Liver (tissue), 9 donors: ENCODE measurements around the gene KCNT1. TPM values are rescaled to one million over a fixed set of nuclear protein-coding genes. Genes with fewer than 3 reads are reported as not detected.

Experiments used
- DNase-seq: peaks from one replicate; pipeline ENCODE4 v3.0.0-alpha.2; 2017; ENCODE audit warnings: low spot score
- H3K27ac ChIP-seq, 2 donors: one replicate each; pipeline ENCODE4 v1.7.0; 2013; ENCODE audit warnings: inconsistent platforms in 2 of 2, low read length in 2 of 2, control low read depth in 1 of 2, low read depth in 1 of 2, mild to moderate bottlenecking in 1 of 2
- H3K27me3 ChIP-seq, 4 donors: one replicate each; pipeline versions ENCODE4 v1.6.1 to v1.7.0; 2013; ENCODE audit warnings: low read length in 3 of 4, inconsistent platforms in 1 of 4, mild to moderate bottlenecking in 1 of 4, moderate library complexity in 1 of 4; ENCODE audit not compliant: control insufficient read depth in 4 of 4, insufficient read depth in 4 of 4
- H3K36me3 ChIP-seq, 4 donors: one replicate each; pipeline versions ENCODE4 v1.6.1 to v1.7.0; 2013; ENCODE audit warnings: low read length in 3 of 4, mild to moderate bottlenecking in 3 of 4, low read depth in 1 of 4, moderate library complexity in 1 of 4; ENCODE audit not compliant: control insufficient read depth in 4 of 4, insufficient read depth in 3 of 4
- H3K4me1 ChIP-seq, 4 donors: one replicate each; pipeline versions ENCODE4 v1.6.1 to v1.7.0; 2013; ENCODE audit warnings: low read length in 3 of 4, mild to moderate bottlenecking in 3 of 4, moderate library complexity in 1 of 4; ENCODE audit not compliant: control insufficient read depth in 4 of 4, insufficient read depth in 4 of 4
- H3K4me3 ChIP-seq, 3 donors: one replicate each; pipeline versions ENCODE4 v1.6.1 to v1.7.0; 2013; ENCODE audit warnings: low read length in 3 of 3, control low read depth in 1 of 3, low read depth in 1 of 3, mild to moderate bottlenecking in 1 of 3
- H3K9ac ChIP-seq, 2 donors: one replicate each; pipeline ENCODE4 v1.7.0; 2013; ENCODE audit warnings: low read length in 2 of 2, mild to moderate bottlenecking in 2 of 2, moderate library complexity in 2 of 2, control low read depth in 1 of 2, low read depth in 1 of 2
- H3K9me3 ChIP-seq, 4 donors: one replicate each; pipeline versions ENCODE4 v1.6.1 to v1.7.0; 2013; ENCODE audit warnings: low read length in 3 of 4; ENCODE audit not compliant: control insufficient read depth in 4 of 4
- EGR1 ChIP-seq, 2 donors: IDR thresholded peaks; 2 replicates each; pipeline ENCODE4 v1.6.1; 2016 to 2018; ENCODE audit warnings: antibody characterized with exemption in 2 of 2, low read depth in 2 of 2
- FOXA1 ChIP-seq: IDR thresholded peaks from 2 replicates; pipeline ENCODE4 v1.6.1; 2016; ENCODE audit warnings: antibody characterized with exemption
- FOXA2 ChIP-seq: IDR thresholded peaks from 2 replicates; pipeline ENCODE4 v1.6.1; 2016; ENCODE audit warnings: antibody characterized with exemption
- GABPA ChIP-seq, 2 donors: IDR thresholded peaks in 1 of 2; conservative IDR thresholded peaks in 1 of 2; 2 replicates each; pipeline ENCODE4 v1.6.1; 2016; ENCODE audit warnings: antibody characterized with exemption in 2 of 2, mild to moderate bottlenecking in 1 of 2, moderate library complexity in 1 of 2
- HNF4A ChIP-seq, 2 donors: conservative IDR thresholded peaks; 2 replicates each; pipeline ENCODE4 v1.6.1; 2016; ENCODE audit warnings: antibody characterized with exemption in 2 of 2, mild to moderate bottlenecking in 2 of 2
- RAD21 ChIP-seq, 2 donors: IDR thresholded peaks; 2 replicates each; pipeline ENCODE4 v1.6.1; 2016; ENCODE audit warnings: antibody characterized with exemption in 2 of 2, mild to moderate bottlenecking in 2 of 2
- RXRA ChIP-seq, 2 donors: IDR thresholded peaks; 2 replicates each; pipeline ENCODE4 v1.6.1; 2017 to 2018; ENCODE audit warnings: antibody characterized with exemption in 2 of 2, mild to moderate bottlenecking in 1 of 2
- YY1 ChIP-seq: IDR thresholded peaks from 2 replicates; pipeline ENCODE4 v1.6.1; 2016; ENCODE audit warnings: antibody characterized with exemption, mild to moderate bottlenecking
- WGBS: extraction: QIAGEN DNeasy Blood & Tissue Kit; methylation state at CpG from one replicate; pipeline ENCODE4 v1.1.7; 2013; 5-methylcytosine and 5-hydroxymethylcytosine counted together
- polyA plus RNA-seq, 2 donors: library from polyadenylated mRNA; stranded (reverse) in 1 of 2; unstranded in 1 of 2; fragments of 200-250 nt in 1 of 2; fragments of >200 nt in 1 of 2; fragmentation: Nextera tagmentation in 1 of 2; extraction: Ambion mirVana in 1 of 2; gene quantifications; one replicate each; pipeline versions ENCODE4 v1.2.1 to v1.2.3, GENCODE V29; 2013 to 2015
- total RNA-seq, 2 donors: library from RNA; depleted of rRNA; stranded (reverse); fragments of >200 nt; gene quantifications; one replicate each; pipeline ENCODE4 v1.2.3, GENCODE V29; 2014
- TF ChIP-seq, protein P1 (sequence below): IDR thresholded peaks from 2 replicates; pipeline ENCODE4 v1.6.1; 2016; ENCODE audit warnings: antibody characterized with exemption, mild to moderate bottlenecking
- TF ChIP-seq, protein P2 (sequence below): fragments of 150-350 bp; IDR thresholded peaks from 2 replicates; pipeline ENCODE4 v1.5.1; 2017; ENCODE audit warnings: improper control_type of control experiment, low read depth, low read length; ENCODE audit not compliant: missing input control
- TF ChIP-seq, protein P3 (sequence below): IDR thresholded peaks from 2 replicates; pipeline ENCODE4 v1.6.1; 2016; ENCODE audit warnings: antibody characterized with exemption
- TF ChIP-seq, protein P4 (sequence below): IDR thresholded peaks from 2 replicates; pipeline ENCODE4 v1.6.1; 2016; ENCODE audit warnings: antibody characterized with exemption
- donor health status: healthy.
- donor health status: healthy.
- donor health status: healthy.
- donor health status: healthy.
- donor health status: healthy.

The KCNT1 gene
- total and polyA plus RNA-seq, 4 donors: 0.08 TPM; not detected in 2

DNA sequence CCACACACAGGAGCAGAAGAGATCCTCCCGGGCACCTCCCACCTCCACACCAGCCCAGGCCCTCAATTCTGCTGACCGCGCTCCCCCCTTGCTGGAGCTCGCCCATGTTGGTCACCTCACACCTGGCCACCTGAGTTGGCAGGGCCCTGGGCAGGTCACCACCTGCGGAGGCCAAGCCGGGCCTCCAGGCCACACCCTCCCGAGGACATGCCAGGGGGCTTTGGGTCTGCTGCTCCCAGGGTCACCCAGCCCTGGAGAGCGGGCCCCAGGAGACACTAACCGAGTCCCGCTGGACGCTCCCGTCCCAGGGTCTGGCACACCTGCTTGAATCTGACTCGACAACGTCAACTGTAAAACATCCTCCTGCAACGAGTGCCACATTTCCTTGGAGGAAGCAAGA, 4.8 kb upstream of the KCNT1 start (continued):
- TF ChIP-seq, protein P1, sequence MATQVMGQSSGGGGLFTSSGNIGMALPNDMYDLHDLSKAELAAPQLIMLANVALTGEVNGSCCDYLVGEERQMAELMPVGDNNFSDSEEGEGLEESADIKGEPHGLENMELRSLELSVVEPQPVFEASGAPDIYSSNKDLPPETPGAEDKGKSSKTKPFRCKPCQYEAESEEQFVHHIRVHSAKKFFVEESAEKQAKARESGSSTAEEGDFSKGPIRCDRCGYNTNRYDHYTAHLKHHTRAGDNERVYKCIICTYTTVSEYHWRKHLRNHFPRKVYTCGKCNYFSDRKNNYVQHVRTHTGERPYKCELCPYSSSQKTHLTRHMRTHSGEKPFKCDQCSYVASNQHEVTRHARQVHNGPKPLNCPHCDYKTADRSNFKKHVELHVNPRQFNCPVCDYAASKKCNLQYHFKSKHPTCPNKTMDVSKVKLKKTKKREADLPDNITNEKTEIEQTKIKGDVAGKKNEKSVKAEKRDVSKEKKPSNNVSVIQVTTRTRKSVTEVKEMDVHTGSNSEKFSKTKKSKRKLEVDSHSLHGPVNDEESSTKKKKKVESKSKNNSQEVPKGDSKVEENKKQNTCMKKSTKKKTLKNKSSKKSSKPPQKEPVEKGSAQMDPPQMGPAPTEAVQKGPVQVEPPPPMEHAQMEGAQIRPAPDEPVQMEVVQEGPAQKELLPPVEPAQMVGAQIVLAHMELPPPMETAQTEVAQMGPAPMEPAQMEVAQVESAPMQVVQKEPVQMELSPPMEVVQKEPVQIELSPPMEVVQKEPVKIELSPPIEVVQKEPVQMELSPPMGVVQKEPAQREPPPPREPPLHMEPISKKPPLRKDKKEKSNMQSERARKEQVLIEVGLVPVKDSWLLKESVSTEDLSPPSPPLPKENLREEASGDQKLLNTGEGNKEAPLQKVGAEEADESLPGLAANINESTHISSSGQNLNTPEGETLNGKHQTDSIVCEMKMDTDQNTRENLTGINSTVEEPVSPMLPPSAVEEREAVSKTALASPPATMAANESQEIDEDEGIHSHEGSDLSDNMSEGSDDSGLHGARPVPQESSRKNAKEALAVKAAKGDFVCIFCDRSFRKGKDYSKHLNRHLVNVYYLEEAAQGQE: no peak

DNA sequence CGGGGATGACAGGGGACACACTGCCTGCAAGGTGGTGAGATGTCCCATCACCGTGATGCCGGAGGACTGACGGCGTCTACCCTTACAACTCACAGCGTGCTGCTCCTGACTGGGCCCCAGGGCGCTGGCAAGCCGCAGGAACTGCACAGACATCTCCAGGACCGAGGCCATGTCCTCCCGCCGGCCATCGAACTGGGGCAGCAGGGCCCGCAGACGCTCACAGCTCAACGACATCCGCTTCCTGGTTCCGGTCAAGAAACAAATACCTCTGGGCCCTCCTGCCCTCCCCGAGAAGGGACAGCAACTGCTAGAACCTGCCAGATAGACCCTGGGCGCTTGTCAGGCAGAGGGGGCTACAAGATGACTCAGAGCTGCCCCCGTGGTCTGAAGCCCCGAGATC, 3.7 kb upstream of the KCNT1 start:
- Histone ChIP-seq H3K36me3 (no peaks in the 10 kb centered on the region), H3K4me1 (peaks cover 0 to 7% (median 0%) of the 10 kb centered on the region in 4 donors), H3K27me3 (peaks cover 0 to 8% (median 2%) of the 10 kb centered on the region in 4 donors), H3K27ac (no peak overlapping the region), H3K4me3 (no peak overlapping the region), H3K9me3 (no peaks in the 10 kb centered on the region), H3K9ac (no peak overlapping the region)
- 67% methylated on average over 21 of the region's 21 CpGs for WGBS
- DNase-seq: no peak
- TF ChIP-seq RXRA (IDR thresholded peaks at IDR 0.05) (no peak), YY1 (no peak), EGR1 (IDR thresholded peaks at IDR 0.05; ENCODE audit: low read depth in 2 of 2) (no peak), GABPA (IDR thresholded peaks at IDR 0.05 in 1 of 2, conservative IDR thresholded peaks at IDR 0.05 in 1 of 2) (no peak)
- TF ChIP-seq, protein P2, sequence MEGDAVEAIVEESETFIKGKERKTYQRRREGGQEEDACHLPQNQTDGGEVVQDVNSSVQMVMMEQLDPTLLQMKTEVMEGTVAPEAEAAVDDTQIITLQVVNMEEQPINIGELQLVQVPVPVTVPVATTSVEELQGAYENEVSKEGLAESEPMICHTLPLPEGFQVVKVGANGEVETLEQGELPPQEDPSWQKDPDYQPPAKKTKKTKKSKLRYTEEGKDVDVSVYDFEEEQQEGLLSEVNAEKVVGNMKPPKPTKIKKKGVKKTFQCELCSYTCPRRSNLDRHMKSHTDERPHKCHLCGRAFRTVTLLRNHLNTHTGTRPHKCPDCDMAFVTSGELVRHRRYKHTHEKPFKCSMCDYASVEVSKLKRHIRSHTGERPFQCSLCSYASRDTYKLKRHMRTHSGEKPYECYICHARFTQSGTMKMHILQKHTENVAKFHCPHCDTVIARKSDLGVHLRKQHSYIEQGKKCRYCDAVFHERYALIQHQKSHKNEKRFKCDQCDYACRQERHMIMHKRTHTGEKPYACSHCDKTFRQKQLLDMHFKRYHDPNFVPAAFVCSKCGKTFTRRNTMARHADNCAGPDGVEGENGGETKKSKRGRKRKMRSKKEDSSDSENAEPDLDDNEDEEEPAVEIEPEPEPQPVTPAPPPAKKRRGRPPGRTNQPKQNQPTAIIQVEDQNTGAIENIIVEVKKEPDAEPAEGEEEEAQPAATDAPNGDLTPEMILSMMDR: no peak

DNA sequence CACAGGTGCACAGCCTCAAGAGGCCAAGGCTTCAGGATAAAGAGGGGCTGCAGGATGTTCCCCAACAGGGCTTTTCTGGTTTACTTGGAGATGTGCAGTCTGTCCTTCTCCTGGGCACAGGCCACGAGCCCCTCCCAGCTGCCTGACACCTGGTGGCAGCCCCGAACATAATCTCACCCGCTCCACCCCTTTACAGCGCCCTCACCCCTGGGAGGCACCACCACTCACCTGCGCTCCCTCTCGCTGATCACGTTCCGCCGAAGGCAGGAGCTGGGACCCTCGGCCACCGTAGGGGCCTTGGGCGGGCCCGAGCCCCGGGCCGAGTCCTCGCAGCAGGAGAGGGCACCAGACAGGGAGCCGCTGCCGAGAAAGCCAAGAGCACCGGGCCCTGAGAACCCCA, 3.2 kb upstream of the KCNT1 start:
- TF ChIP-seq FOXA1: no peak
- TF ChIP-seq, protein P3, sequence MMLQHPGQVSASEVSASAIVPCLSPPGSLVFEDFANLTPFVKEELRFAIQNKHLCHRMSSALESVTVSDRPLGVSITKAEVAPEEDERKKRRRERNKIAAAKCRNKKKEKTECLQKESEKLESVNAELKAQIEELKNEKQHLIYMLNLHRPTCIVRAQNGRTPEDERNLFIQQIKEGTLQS: no peak
- no peaks in the 10 kb centered on the region for H3K9me3 ChIP-seq
- no peak for DNase-seq
- no peak overlapping the region for H3K27ac ChIP-seq
- H3K4me1 ChIP-seq: peaks cover 0 to 7% (median 0%) of the 10 kb centered on the region in 4 donors
- H3K27me3 ChIP-seq: peaks cover 0 to 8% (median 2%) of the 10 kb centered on the region in 4 donors
- no peak overlapping the region for H3K4me3 ChIP-seq
- 61% methylated on average over 19 of the region's 19 CpGs for WGBS
- H3K9ac ChIP-seq: no peak overlapping the region
- no peaks in the 10 kb centered on the region for H3K36me3 ChIP-seq

DNA sequence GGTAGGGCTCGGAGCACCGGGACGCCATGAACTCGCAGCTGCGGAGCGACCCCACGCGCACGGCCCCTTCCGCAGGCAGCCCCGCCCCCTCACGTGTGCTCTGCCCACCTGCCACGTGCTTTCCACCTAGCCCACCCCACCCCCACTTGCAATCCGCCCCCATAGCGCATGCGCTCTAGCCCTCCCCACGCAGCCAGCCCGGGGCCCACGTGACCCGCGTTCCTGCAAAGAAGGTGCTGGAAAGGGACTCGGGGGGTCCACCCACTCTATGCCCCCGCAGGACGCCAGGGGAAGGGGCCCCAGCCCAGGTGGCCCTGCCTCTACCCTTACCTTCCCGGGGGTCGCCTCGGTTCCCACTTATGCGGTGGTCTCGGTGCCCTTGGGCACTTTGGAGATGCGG, 2.5 kb upstream of the KCNT1 start, which contains the start of gene SOHLH1:
TSS of gene SOHLH1 (minus strand) at position 42 of the 400 bp plus-strand sequence. CDS start at position 28, 14 bp downstream.
- no peak within 1 kb of the TSS for H3K27ac ChIP-seq
- no peaks in the 10 kb centered on the region for H3K9me3 ChIP-seq
- H3K4me3 ChIP-seq: no peak within 1 kb of the TSS
- H3K9ac ChIP-seq: no peak within 1 kb of the TSS
- peaks cover 0 to 8% (median 2%) of the 10 kb centered on the region in 4 donors for H3K27me3 ChIP-seq
- H3K36me3 ChIP-seq: no peaks in the 10 kb centered on the region
- WGBS: 84% methylated on average over 30 of the region's 30 CpGs
- no peak for DNase-seq
- H3K4me1 ChIP-seq: peaks cover 0 to 7% (median 0%) of the 10 kb centered on the region in 4 donors
- TF ChIP-seq, protein P2: no peak
- TF ChIP-seq HNF4A (conservative IDR thresholded peaks at IDR 0.05) (no peak), RAD21 (IDR thresholded peaks at IDR 0.05) (no peak), FOXA1 (no peak), FOXA2 (no peak)
- TF ChIP-seq, protein P4, sequence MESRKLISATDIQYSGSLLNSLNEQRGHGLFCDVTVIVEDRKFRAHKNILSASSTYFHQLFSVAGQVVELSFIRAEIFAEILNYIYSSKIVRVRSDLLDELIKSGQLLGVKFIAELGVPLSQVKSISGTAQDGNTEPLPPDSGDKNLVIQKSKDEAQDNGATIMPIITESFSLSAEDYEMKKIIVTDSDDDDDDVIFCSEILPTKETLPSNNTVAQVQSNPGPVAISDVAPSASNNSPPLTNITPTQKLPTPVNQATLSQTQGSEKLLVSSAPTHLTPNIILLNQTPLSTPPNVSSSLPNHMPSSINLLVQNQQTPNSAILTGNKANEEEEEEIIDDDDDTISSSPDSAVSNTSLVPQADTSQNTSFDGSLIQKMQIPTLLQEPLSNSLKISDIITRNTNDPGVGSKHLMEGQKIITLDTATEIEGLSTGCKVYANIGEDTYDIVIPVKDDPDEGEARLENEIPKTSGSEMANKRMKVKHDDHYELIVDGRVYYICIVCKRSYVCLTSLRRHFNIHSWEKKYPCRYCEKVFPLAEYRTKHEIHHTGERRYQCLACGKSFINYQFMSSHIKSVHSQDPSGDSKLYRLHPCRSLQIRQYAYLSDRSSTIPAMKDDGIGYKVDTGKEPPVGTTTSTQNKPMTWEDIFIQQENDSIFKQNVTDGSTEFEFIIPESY: no peak
